Neuronal stem cell (in vitro differentiated cells): ENCODE measurements around the gene SLC1A3.

ENCODE experiments used
- DNase-seq: peaks from one replicate; pipeline ENCODE4 v3.0.0-alpha.2; 2013; ENCODE audit warnings: low spot score
- H2AFZ ChIP-seq: one replicate; pipeline ENCODE4 v1.6.1; 2013; ENCODE audit warnings: mild to moderate bottlenecking, low read length, inconsistent platforms
- H2AK5ac ChIP-seq: 2 replicates; pipeline ENCODE4 v1.6.1; 2013; ENCODE audit warnings: low read depth, mild to moderate bottlenecking, inconsistent platforms, low read length, moderate library complexity, mixed read lengths
- H2BK120ac ChIP-seq: 2 replicates; pipeline ENCODE4 v1.6.1; 2013; ENCODE audit warnings: low read depth, mild to moderate bottlenecking, inconsistent platforms, low read length, moderate library complexity, mixed read lengths
- H2BK12ac ChIP-seq: one replicate; pipeline ENCODE4 v1.6.1; 2013; ENCODE audit warnings: low read length, inconsistent platforms
- H2BK15ac ChIP-seq: 2 replicates; pipeline ENCODE4 v1.6.1; 2013; ENCODE audit warnings: mild to moderate bottlenecking, low read length, inconsistent platforms, mixed read lengths
- H2BK5ac ChIP-seq: one replicate; pipeline ENCODE4 v1.6.1; 2013; ENCODE audit warnings: inconsistent platforms, mild to moderate bottlenecking, low read length, moderate library complexity
- H3K14ac ChIP-seq: one replicate; pipeline ENCODE4 v1.6.1; 2013; ENCODE audit warnings: low read length, inconsistent platforms
- H3K18ac ChIP-seq: 2 replicates; pipeline ENCODE4 v1.6.1; 2013; ENCODE audit warnings: low read length, inconsistent platforms
- H3K23ac ChIP-seq: 2 replicates; pipeline ENCODE4 v1.6.1; 2013; ENCODE audit warnings: low read depth, mild to moderate bottlenecking, mixed read lengths, low read length, inconsistent platforms; ENCODE audit not compliant: poor library complexity
- H3K27ac ChIP-seq: replicated peaks from 3 replicates; pipeline ENCODE4 v1.5.1; 2013; ENCODE audit warnings: low read length, inconsistent platforms
- H3K27me3 ChIP-seq, 3 experiments: 2 replicates each; pipeline ENCODE4 v1.6.1; 2013; ENCODE audit warnings: low read length in 3 of 3, mild to moderate bottlenecking in 2 of 3, inconsistent platforms in 1 of 3, low read depth in 1 of 3, mixed read lengths in 1 of 3, moderate library complexity in 1 of 3; ENCODE audit not compliant: control insufficient read depth in 3 of 3, insufficient read depth in 3 of 3
- H3K36me3 ChIP-seq, 2 donors: replicated peaks in 1 of 2; 2 replicates each; pipeline ENCODE4 v1.6.1; 2013; ENCODE audit warnings: low read length in 2 of 2; ENCODE audit not compliant: control insufficient read depth in 2 of 2, insufficient read depth in 2 of 2
- H3K4ac ChIP-seq: 2 replicates; pipeline ENCODE4 v1.6.1; 2013; ENCODE audit warnings: inconsistent platforms, mild to moderate bottlenecking, low read length, moderate library complexity
- H3K4me1 ChIP-seq, 2 donors: 1 replicate in 1 of 2; 2 replicates in 1 of 2; pipeline ENCODE4 v1.6.1; 2013; ENCODE audit warnings: low read length in 2 of 2, low read depth in 1 of 2; ENCODE audit not compliant: control insufficient read depth in 2 of 2, insufficient read depth in 1 of 2
- H3K4me2 ChIP-seq: one replicate; pipeline ENCODE4 v1.6.1; 2013; ENCODE audit warnings: mild to moderate bottlenecking, low read length, inconsistent platforms; ENCODE audit not compliant: insufficient read depth, poor library complexity, severe bottlenecking
- H3K4me3 ChIP-seq, 2 donors: 2 replicates each; pipeline ENCODE4 v1.5.1; 2013; ENCODE audit warnings: low read length in 2 of 2, mild to moderate bottlenecking in 2 of 2, inconsistent platforms in 1 of 2, moderate library complexity in 1 of 2
- H3K79me1 ChIP-seq: one replicate; pipeline ENCODE4 v1.6.1; 2013; ENCODE audit warnings: low read depth, mild to moderate bottlenecking, inconsistent platforms, low read length, moderate library complexity
- H3K9ac ChIP-seq: one replicate; pipeline ENCODE4 v1.6.1; 2013; ENCODE audit warnings: mild to moderate bottlenecking, low read depth, low read length, inconsistent platforms; ENCODE audit not compliant: poor library complexity
- H3K9me3 ChIP-seq, 2 donors: replicated peaks in 1 of 2; 2 replicates each; pipeline versions ENCODE3 to v1.6.1; 2013; ENCODE audit warnings: low read length in 2 of 2, mild to moderate bottlenecking in 2 of 2, inconsistent platforms in 1 of 2, low read depth in 1 of 2, mixed read lengths in 1 of 2, moderate library complexity in 1 of 2; ENCODE audit not compliant: control insufficient read depth in 2 of 2, insufficient read depth in 1 of 2
- H4K8ac ChIP-seq: one replicate; pipeline ENCODE4 v1.6.1; 2013; ENCODE audit warnings: low read depth, mild to moderate bottlenecking, inconsistent platforms, low read length, moderate library complexity
- H4K91ac ChIP-seq: one replicate; pipeline ENCODE4 v1.6.1; 2013; ENCODE audit warnings: low read length, low read depth, mild to moderate bottlenecking, inconsistent platforms; ENCODE audit not compliant: poor library complexity
- WGBS, 2 donors: extraction: QIAGEN DNeasy Blood & Tissue Kit; methylation state at CpG; one replicate each; pipeline ENCODE4 v1.1.7; 2013; ENCODE audit warnings: missing lambda C conversion rate in 2 of 2, mixed read lengths in 1 of 2; ENCODE audit not compliant: insufficient read length in 2 of 2, insufficient replicate concordance in 1 of 2; ENCODE audit errors: extremely low coverage in 2 of 2; 5-methylcytosine and 5-hydroxymethylcytosine counted together

SLC1A3 gene

DNA sequence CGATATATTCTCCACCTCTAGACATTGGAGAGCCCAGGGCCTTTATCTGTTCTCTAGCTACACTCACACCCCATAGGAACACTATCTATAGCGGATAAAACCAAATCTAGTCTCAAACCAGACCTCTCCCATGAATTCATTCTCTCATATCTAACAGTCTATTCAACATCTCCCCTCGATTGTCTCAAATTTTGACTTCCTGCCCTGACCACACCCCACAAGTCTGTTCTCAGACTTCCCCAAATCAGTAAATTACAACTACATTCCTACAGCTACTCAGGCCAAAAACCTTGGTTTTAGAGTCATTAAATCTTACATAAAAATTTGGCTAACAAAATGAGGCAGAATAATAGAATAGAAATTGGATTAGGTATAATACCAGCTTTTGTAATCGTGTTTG, 12.5 kb upstream of the SLC1A3 start:
- H3K9me3 ChIP-seq, result peaks cover 0 to 2% of the 10 kb centered on the region in 2 donors
- no peaks in the 10 kb centered on the region for H3K79me1 ChIP-seq
- H4K8ac ChIP-seq, result no peak overlapping the region
- no peak overlapping the region for H2BK12ac ChIP-seq
- no peak overlapping the region for H2BK120ac ChIP-seq
- H4K91ac ChIP-seq, result no peak overlapping the region
- no peak overlapping the region for H3K18ac ChIP-seq
- H3K4me2 ChIP-seq, result no peak overlapping the region
- WGBS, 2 donors, result no CpG with 5 or more reads among the region's 4 CpGs
- no peak overlapping the region for H2BK5ac ChIP-seq
- no peak overlapping the region for H3K4me3 ChIP-seq
- no peak overlapping the region for H3K14ac ChIP-seq
- H3K9ac ChIP-seq, result no peak overlapping the region
- H3K4ac ChIP-seq, result no peak overlapping the region
- H3K27ac ChIP-seq, result no peak overlapping the region
- no peak for DNase-seq
- no peaks in the 10 kb centered on the region for H3K27me3 ChIP-seq
- no peak overlapping the region for H2AFZ ChIP-seq
- no peaks in the 10 kb centered on the region for H3K36me3 ChIP-seq
- peaks cover 1 to 4% of the 10 kb centered on the region in 2 donors for H3K4me1 ChIP-seq
- no peak overlapping the region for H3K23ac ChIP-seq
- H2BK15ac ChIP-seq, result no peak overlapping the region
- no peak overlapping the region for H2AK5ac ChIP-seq

DNA sequence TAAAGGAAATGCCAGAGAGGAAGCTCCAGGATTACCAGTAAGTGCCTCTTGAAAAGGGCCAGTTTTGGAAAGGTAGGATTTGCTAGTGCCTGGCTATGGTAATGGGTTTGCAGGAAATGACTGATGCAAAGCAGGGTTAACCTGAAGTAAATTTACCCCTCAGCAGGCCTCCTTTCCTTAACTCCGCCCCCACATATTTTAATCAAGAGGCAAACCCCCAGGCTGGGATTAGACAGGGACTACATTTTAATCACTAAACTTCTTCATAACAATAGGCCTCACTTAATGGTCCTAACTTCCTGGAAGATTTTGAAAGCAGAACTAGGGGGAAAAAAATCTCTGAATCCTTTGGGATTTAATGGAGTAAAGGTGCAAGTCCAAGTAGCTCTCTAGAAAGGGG, 10.2 kb upstream of the SLC1A3 start:
- no peak for DNase-seq
- Histone ChIP-seq H4K91ac (no peak overlapping the region), H2BK120ac (no peak overlapping the region), H2AK5ac (no peak overlapping the region), H3K23ac (no peak overlapping the region), H3K14ac (no peak overlapping the region), H3K4me2 (no peak overlapping the region), H3K9me3 (peaks cover 0 to 2% of the 10 kb centered on the region in 2 donors), H3K79me1 (no peaks in the 10 kb centered on the region), H2AFZ (no peak overlapping the region), H3K4me3 (no peak overlapping the region), H4K8ac (no peak overlapping the region), H2BK12ac (no peak overlapping the region), H2BK5ac (no peak overlapping the region), H3K9ac (no peak overlapping the region), H3K4ac (no peak overlapping the region), H3K36me3 (no peaks in the 10 kb centered on the region), H3K18ac (no peak overlapping the region), H2BK15ac (no peak overlapping the region), H3K27ac (no peak overlapping the region), H3K27me3 (no peaks in the 10 kb centered on the region), H3K4me1 (peaks cover 0 to 1% of the 10 kb centered on the region in 2 donors)
- no CpG with 5 or more reads among the region's 1 CpG for WGBS, 2 donors

DNA sequence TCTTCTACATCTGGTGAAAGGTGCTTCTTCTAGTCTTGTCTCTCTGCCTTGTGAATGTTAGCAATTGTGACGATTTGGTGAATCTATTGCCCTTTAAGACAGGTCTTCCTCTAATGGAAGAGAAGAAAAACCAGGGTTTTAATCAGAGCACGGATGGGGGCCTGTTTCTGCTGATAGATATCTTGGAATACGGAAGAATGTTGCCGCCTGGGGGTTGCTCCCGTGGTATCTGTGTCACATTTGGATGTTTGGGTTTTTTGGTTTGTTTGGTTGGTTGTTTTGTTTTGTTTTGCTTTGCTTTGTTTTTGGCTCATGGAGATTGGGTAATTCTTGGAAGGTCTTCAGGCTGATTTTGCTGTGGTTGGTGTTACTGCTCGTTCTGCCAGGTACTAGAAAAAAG, 9.7 kb upstream of the SLC1A3 start:
- Histone ChIP-seq H3K4me1 (no peaks in the 10 kb centered on the region), H4K8ac (no peak overlapping the region), H3K18ac (no peak overlapping the region), H2BK120ac (no peak overlapping the region), H4K91ac (no peak overlapping the region), H3K9ac (no peak overlapping the region), H3K27me3 (no peaks in the 10 kb centered on the region), H3K14ac (no peak overlapping the region), H3K27ac (no peak overlapping the region), H3K4me3 (no peak overlapping the region), H3K4me2 (no peak overlapping the region), H2BK5ac (no peak overlapping the region), H2AK5ac (no peak overlapping the region), H3K23ac (no peak overlapping the region), H3K79me1 (no peaks in the 10 kb centered on the region), H2BK12ac (no peak overlapping the region), H3K4ac (no peak overlapping the region), H3K9me3 (peaks cover 0 to 2% of the 10 kb centered on the region in 2 donors), H2BK15ac (no peak overlapping the region), H2AFZ (no peak overlapping the region), H3K36me3 (no peaks in the 10 kb centered on the region)
- no CpG with 5 or more reads among the region's 6 CpGs for WGBS, 2 donors
- DNase-seq, result no peak

DNA sequence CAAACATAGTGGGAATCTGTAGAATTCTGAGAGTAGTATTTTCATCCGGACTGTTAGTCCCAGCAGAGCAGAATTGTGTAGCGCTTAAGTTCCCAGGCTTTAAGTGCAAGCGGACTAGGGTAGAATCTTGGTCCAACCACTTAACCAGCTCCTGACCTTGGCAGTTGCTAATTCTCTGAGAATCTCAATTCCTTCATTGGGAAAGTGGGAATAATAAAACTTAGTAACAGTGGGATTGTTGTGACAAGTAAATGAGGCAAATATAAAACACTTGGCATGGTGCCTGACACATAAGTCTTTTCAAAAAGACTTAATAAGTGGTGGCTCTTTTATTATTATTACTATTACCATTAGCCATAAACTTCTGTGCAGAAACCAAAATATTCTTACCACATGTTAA, 8.4 kb upstream of the SLC1A3 start:
- no peaks in the 10 kb centered on the region for H3K79me1 ChIP-seq
- no peak overlapping the region for H4K91ac ChIP-seq
- H3K4ac ChIP-seq, result no peak overlapping the region
- H3K4me2 ChIP-seq, result no peak overlapping the region
- no peaks in the 10 kb centered on the region for H3K4me1 ChIP-seq
- H2AFZ ChIP-seq, result no peak overlapping the region
- no peak overlapping the region for H2BK120ac ChIP-seq
- no peaks in the 10 kb centered on the region for H3K27me3 ChIP-seq
- peaks cover 0 to 2% of the 10 kb centered on the region in 2 donors for H3K9me3 ChIP-seq
- H3K18ac ChIP-seq, result no peak overlapping the region
- no peak overlapping the region for H2AK5ac ChIP-seq
- no CpG with 5 or more reads among the region's 3 CpGs for WGBS, 2 donors
- H2BK15ac ChIP-seq, result no peak overlapping the region
- no peak overlapping the region for H3K14ac ChIP-seq
- no peak for DNase-seq
- H3K36me3 ChIP-seq, result no peaks in the 10 kb centered on the region
- H2BK12ac ChIP-seq, result no peak overlapping the region
- H2BK5ac ChIP-seq, result no peak overlapping the region
- H4K8ac ChIP-seq, result no peak overlapping the region
- H3K27ac ChIP-seq, result no peak overlapping the region
- no peak overlapping the region for H3K23ac ChIP-seq
- no peak overlapping the region for H3K9ac ChIP-seq
- no peak overlapping the region for H3K4me3 ChIP-seq
